Common myeloid progenitor, CD34-positive (primary cell): ENCODE results near the gene ARL5A.
A peak's percentile ranks its signal among the peaks of the same experiment; 100 is the strongest.
"Not testable (repeated sequence)": the region's sequence is repeated elsewhere in the genome, so short reads cannot be mapped to it uniquely, and the experiment has no call there.

Source experiments
- CTCF ChIA-PET: fragments of 350-600 bp; sonication (Branson Sonifier 250); formaldehyde crosslinking; loops from one replicate; lab custom pipeline; 2021; ENCODE audit warnings: antibody characterized with exemption; lab: Charles Lee
- POLR2A ChIA-PET: fragments of 350-600 bp; sonication (Branson Sonifier 250); formaldehyde crosslinking; loops from one replicate; lab custom pipeline; 2021; ENCODE audit warnings: antibody characterized with exemption; lab: Charles Lee
- DNase-seq, 3 donors: peaks; one replicate each; pipeline versions ENCODE4 v3.0.0 to v3.0.0-alpha.2; 2013
- H3K27ac ChIP-seq, 2 experiments: 1 replicate in 1 of 2; 2 replicates in 1 of 2; pipeline ENCODE4 v1.7.0; 2013; ENCODE audit warnings: inconsistent platforms in 2 of 2, low read length in 2 of 2, mild to moderate bottlenecking in 2 of 2, low read depth in 1 of 2, moderate library complexity in 1 of 2; ENCODE audit not compliant: severe bottlenecking in 2 of 2, insufficient read depth in 1 of 2, poor library complexity in 1 of 2
- H3K27me3 ChIP-seq, 5 experiments: replicated peaks in 2 of 5; 1 replicate in 3 of 5; 2 replicates in 2 of 5; pipeline versions ENCODE4 v1.6.1 to v1.7.0; 2013; ENCODE audit warnings: low read length in 4 of 5, mild to moderate bottlenecking in 2 of 5, moderate library complexity in 2 of 5, inconsistent platforms in 1 of 5; ENCODE audit not compliant: insufficient read depth in 5 of 5, control insufficient read depth in 4 of 5
- H3K36me3 ChIP-seq, 4 experiments: 1 replicate in 2 of 4; 2 replicates in 2 of 4; pipeline versions ENCODE4 v1.6.1 to v1.7.0; 2013; ENCODE audit warnings: low read length in 3 of 4, control low read depth in 1 of 4, mild to moderate bottlenecking in 1 of 4; ENCODE audit not compliant: control insufficient read depth in 4 of 4, insufficient read depth in 4 of 4
- H3K4me1 ChIP-seq, 4 experiments: 1 replicate in 3 of 4; 2 replicates in 1 of 4; pipeline versions ENCODE4 v1.6.1 to v1.7.1; 2013; ENCODE audit warnings: low read length in 3 of 4, mild to moderate bottlenecking in 3 of 4, control low read depth in 1 of 4, inconsistent platforms in 1 of 4, moderate library complexity in 1 of 4; ENCODE audit not compliant: control insufficient read depth in 4 of 4, insufficient read depth in 4 of 4; ENCODE audit errors: control extremely low read depth in 1 of 4
- H3K4me3 ChIP-seq, 7 experiments: 1 replicate in 4 of 7; 2 replicates in 3 of 7; pipeline versions ENCODE4 v1.5.1 to v1.7.0; 2013; ENCODE audit warnings: mild to moderate bottlenecking in 7 of 7, low read length in 6 of 7, moderate library complexity in 6 of 7, inconsistent platforms in 2 of 7, low read depth in 2 of 7, control low read depth in 1 of 7; ENCODE audit not compliant: insufficient read depth in 4 of 7, control insufficient read depth in 1 of 7; ENCODE audit errors: extremely low read depth in 1 of 7
- H3K9me3 ChIP-seq, 5 experiments: 1 replicate in 4 of 5; 2 replicates in 1 of 5; pipeline versions ENCODE4 v1.6.1 to v1.7.1; 2013; ENCODE audit warnings: low read length in 4 of 5, mild to moderate bottlenecking in 2 of 5, inconsistent platforms in 1 of 5, low read depth in 1 of 5, moderate library complexity in 1 of 5; ENCODE audit not compliant: control insufficient read depth in 4 of 5, insufficient read depth in 2 of 5; ENCODE audit errors: control extremely low read depth in 1 of 5
- WGBS: methylation state at CpG from one replicate; pipeline ENCODE4 v1.1.5; 2013; ENCODE audit not compliant: insufficient coverage; 5-methylcytosine and 5-hydroxymethylcytosine counted together

The ARL5A gene

GRCh38 chr2:151799886-151800292 lies 28.3 kb downstream of the ARL5A start:
- no peaks in the 10 kb centered on the region for H3K4me1 ChIP-seq
- H3K9me3 ChIP-seq = no peaks in the 10 kb centered on the region
- ChIA-PET POLR2A (no interaction called here), CTCF (no interaction called here)
- WGBS = 83% methylated on average over 1 of the region's 3 CpGs
- no peaks in the 10 kb centered on the region for H3K27me3 ChIP-seq
- DNase-seq = peak in 1 of 3 donors; percentile 6
- no peak overlapping the region for H3K4me3 ChIP-seq
- peaks cover 2 to 26% (median 9%) of the 10 kb centered on the region in 4 experiments for H3K36me3 ChIP-seq
- no peak overlapping the region for H3K27ac ChIP-seq

GRCh38 chr2:151796774-151797173 lies 31.4 kb downstream of the ARL5A start:
- no peak for DNase-seq
- POLR2A ChIA-PET = no interaction called here
- Histone ChIP-seq H3K27ac (no peak overlapping the region), H3K36me3 (peaks cover 0 to 14% (median 3%) of the 10 kb centered on the region in 4 experiments), H3K9me3 (no peaks in the 10 kb centered on the region), H3K27me3 (no peaks in the 10 kb centered on the region), H3K4me1 (no peaks in the 10 kb centered on the region), H3K4me3 (no peak overlapping the region)
- 100% methylated on average over 2 of the region's 2 CpGs for WGBS
- CTCF ChIA-PET = no interaction called here

- H3K36me3 ChIP-seq = peaks cover 0 to 14% (median 2%) of the 10 kb centered on the region in 4 experiments
- H3K4me3 ChIP-seq = no peak overlapping the region
- H3K27me3 ChIP-seq = no peaks in the 10 kb centered on the region
- ChIA-PET POLR2A (no interaction called here), CTCF (no interaction called here)
- H3K27ac ChIP-seq = no peak overlapping the region
- H3K9me3 ChIP-seq = no peaks in the 10 kb centered on the region
- WGBS = 92% methylated on average over 2 of the region's 4 CpGs
- DNase-seq = no peak
- H3K4me1 ChIP-seq = no peaks in the 10 kb centered on the region
Measured at GRCh38 chr2:151795646-151796240, 32.5 kb downstream of the ARL5A start.

- H3K4me1 ChIP-seq, DNase-seq, H3K36me3 ChIP-seq, POLR2A ChIA-PET, H3K27ac ChIP-seq, H3K9me3 ChIP-seq, H3K27me3 ChIP-seq, CTCF ChIA-PET, H3K4me3 ChIP-seq: not testable (repeated sequence)
- WGBS = 94% methylated on average over 4 of the region's 6 CpGs
Measured at GRCh38 chr2:151794422-151794821, 33.8 kb downstream of the ARL5A start.

GRCh38 chr2:151793123-151793522 lies 35.1 kb downstream of the ARL5A start:
- H3K27me3 ChIP-seq = no peaks in the 10 kb centered on the region
- no peak overlapping the region for H3K4me3 ChIP-seq
- ChIA-PET CTCF (interaction anchor here (0.6 to 1.2 kb wide), 3 partner anchors 14 to 261 kb away, joined by 3 to 5 read pairs (median 4); no protein-coding TSS in a partner anchor), POLR2A (no interaction called here)
- H3K9me3 ChIP-seq = no peaks in the 10 kb centered on the region
- no peak overlapping the region for H3K27ac ChIP-seq
- peaks cover 0 to 2% (median under 1%) of the 10 kb centered on the region in 4 experiments for H3K36me3 ChIP-seq
- WGBS = no CpG with 5 or more reads among the region's 3 CpGs
- DNase-seq = no peak
- H3K4me1 ChIP-seq = no peaks in the 10 kb centered on the region

GRCh38 chr2:151792589-151792988 lies 35.6 kb downstream of the ARL5A start:
- H3K36me3 ChIP-seq = peaks cover 0 to 5% (median under 1%) of the 10 kb centered on the region in 4 experiments
- H3K4me1 ChIP-seq = no peaks in the 10 kb centered on the region
- DNase-seq = no peak
- H3K27ac ChIP-seq = no peak overlapping the region
- no peaks in the 10 kb centered on the region for H3K27me3 ChIP-seq
- H3K4me3 ChIP-seq = no peak overlapping the region
- ChIA-PET CTCF (interaction anchor here (0.6 kb wide), 1 partner anchor 260 kb away, joined by 4 read pairs; no protein-coding TSS in a partner anchor), POLR2A (no interaction called here)
- H3K9me3 ChIP-seq = no peaks in the 10 kb centered on the region
- 97% methylated on average over 3 of the region's 4 CpGs for WGBS

GRCh38 chr2:151791545-151791944 lies 36.7 kb downstream of the ARL5A start:
- Histone ChIP-seq H3K27ac (no peak overlapping the region), H3K9me3 (no peaks in the 10 kb centered on the region), H3K27me3 (no peaks in the 10 kb centered on the region), H3K4me3 (no peak overlapping the region), H3K4me1 (no peaks in the 10 kb centered on the region), H3K36me3 (peaks cover 0 to 5% (median under 1%) of the 10 kb centered on the region in 4 experiments)
- ChIA-PET POLR2A (no interaction called here), CTCF (no interaction called here)
- no peak for DNase-seq
- 100% methylated on average over 1 of the region's 3 CpGs for WGBS
